ENCODE data around the gene RRP9.

The RRP9 gene

DNA sequence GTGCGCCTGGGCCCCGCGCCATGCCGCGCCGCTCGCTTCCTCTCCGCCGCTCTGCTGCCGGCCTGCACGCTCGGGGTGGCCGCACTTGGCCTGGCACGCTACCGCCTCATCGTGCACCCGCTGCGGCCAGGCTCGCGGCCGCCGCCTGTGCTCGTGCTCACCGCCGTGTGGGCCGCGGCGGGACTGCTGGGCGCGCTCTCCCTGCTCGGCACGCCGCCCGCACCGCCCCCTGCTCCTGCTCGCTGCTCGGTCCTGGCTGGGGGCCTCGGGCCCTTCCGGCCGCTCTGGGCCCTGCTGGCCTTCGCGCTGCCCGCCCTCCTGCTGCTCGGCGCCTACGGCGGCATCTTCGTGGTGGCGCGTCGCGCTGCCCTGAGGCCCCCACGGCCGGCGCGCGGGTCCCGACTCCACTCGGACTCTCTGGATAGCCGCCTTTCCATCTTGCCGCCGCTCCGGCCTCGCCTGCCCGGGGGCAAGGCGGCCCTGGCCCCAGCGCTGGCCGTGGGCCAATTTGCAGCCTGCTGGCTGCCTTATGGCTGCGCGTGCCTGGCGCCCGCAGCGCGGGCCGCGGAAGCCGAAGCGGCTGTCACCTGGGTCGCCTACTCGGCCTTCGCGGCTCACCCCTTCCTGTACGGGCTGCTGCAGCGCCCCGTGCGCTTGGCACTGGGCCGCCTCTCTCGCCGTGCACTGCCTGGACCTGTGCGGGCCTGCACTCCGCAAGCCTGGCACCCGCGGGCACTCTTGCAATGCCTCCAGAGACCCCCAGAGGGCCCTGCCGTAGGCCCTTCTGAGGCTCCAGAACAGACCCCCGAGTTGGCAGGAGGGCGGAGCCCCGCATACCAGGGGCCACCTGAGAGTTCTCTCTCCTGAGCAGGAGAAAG is 14.4 kb upstream of the RRP9 start:
- H3K36me3 ChIP-seq (ENCODE audit: control insufficient read depth, low read length), result no peaks in the 10 kb centered on the region
- H3K27ac ChIP-seq (ENCODE audit: low read depth, low read length), result no peak overlapping the region
- no peak overlapping the region for H3K4me3 ChIP-seq (ENCODE audit: low read length)
- H3K27me3 ChIP-seq (ENCODE audit: control insufficient read depth, low read length), result peaks cover 10% of the 10 kb centered on the region; the same call in 1 of the 2 replicates
- no peak overlapping the region for H3K4me2 ChIP-seq (ENCODE audit: low read length)
- no peaks in the 10 kb centered on the region for H3K9me2 ChIP-seq (replicated peaks; ENCODE audit: control insufficient read depth, low read length)
- no peaks in the 10 kb centered on the region for H3K4me1 ChIP-seq (ENCODE audit: control insufficient read depth, low read length)
- H4K20me1 ChIP-seq (ENCODE audit: control insufficient read depth, insufficient read depth, low read depth, low read length), result no peaks in the 10 kb centered on the region
- no peaks in the 10 kb centered on the region for H3K9me3 ChIP-seq (ENCODE audit: control insufficient read depth, insufficient read depth, low read length)
- TF ChIP-seq, protein P1, sequence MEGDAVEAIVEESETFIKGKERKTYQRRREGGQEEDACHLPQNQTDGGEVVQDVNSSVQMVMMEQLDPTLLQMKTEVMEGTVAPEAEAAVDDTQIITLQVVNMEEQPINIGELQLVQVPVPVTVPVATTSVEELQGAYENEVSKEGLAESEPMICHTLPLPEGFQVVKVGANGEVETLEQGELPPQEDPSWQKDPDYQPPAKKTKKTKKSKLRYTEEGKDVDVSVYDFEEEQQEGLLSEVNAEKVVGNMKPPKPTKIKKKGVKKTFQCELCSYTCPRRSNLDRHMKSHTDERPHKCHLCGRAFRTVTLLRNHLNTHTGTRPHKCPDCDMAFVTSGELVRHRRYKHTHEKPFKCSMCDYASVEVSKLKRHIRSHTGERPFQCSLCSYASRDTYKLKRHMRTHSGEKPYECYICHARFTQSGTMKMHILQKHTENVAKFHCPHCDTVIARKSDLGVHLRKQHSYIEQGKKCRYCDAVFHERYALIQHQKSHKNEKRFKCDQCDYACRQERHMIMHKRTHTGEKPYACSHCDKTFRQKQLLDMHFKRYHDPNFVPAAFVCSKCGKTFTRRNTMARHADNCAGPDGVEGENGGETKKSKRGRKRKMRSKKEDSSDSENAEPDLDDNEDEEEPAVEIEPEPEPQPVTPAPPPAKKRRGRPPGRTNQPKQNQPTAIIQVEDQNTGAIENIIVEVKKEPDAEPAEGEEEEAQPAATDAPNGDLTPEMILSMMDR (IDR thresholded peaks at IDR 0.05; ENCODE audit: low read depth, low read length, poor library complexity, severe bottlenecking), result peak; percentile 59
- no peak for TF ChIP-seq EZH2phosphoT487 (IDR thresholded peaks at IDR 0.05; ENCODE audit: borderline replicate concordance, low read length)
- H3F3A ChIP-seq (ENCODE audit: control insufficient read depth, insufficient read depth), result no peaks in the 10 kb centered on the region
- no peaks in the 10 kb centered on the region for H3K79me2 ChIP-seq (ENCODE audit: control insufficient read depth, low read length)

DNA sequence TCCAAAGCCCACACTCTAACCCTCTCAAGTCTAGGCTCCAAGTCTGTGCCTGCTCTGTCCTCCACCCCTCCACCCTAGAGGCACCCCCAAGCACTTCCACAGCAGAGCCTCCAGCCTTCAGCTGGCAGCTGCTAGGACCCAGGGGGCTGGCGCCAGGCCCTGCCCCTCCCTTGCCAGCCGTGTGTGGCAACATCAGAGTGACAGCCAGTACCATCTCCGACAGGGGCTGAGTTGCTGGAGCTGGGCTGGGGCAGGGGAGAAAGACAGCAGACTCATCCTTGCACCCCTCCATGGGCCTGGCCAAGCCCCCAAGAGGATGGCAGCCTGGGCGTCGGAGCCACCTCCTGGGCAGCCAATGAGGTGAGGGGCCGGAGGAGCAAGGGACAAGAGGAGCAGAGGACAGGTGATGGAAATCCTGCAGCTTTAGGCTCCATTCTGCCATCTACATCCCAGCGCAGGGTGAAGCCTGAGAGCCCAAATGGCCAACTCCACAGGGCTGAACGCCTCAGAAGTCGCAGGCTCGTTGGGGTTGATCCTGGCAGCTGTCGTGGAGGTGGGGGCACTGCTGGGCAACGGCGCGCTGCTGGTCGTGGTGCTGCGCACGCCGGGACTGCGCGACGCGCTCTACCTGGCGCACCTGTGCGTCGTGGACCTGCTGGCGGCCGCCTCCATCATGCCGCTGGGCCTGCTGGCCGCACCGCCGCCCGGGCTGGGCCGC is 13.6 kb upstream of the RRP9 start, which contains the start of gene GPR62:
Gene GPR62 (plus strand): TSS at position 207 of the 718 bp plus-strand sequence. CDS start 272 bp downstream, at position 479.
- Histone ChIP-seq H3K27me3 (ENCODE audit: control insufficient read depth, low read length) (peaks cover 10% of the 10 kb centered on the region; the same call in 1 of the 2 replicates), H3F3A (ENCODE audit: control insufficient read depth, insufficient read depth) (no peaks in the 10 kb centered on the region), H3K27ac (ENCODE audit: low read depth, low read length) (no peak within 1 kb of the TSS), H4K20me1 (ENCODE audit: control insufficient read depth, insufficient read depth, low read depth, low read length) (no peaks in the 10 kb centered on the region), H3K9me2 (replicated peaks; ENCODE audit: control insufficient read depth, low read length) (no peaks in the 10 kb centered on the region), H3K4me2 (ENCODE audit: low read length) (no peak within 1 kb of the TSS), H3K79me2 (ENCODE audit: control insufficient read depth, low read length) (no peaks in the 10 kb centered on the region), H3K9me3 (ENCODE audit: control insufficient read depth, insufficient read depth, low read length) (no peaks in the 10 kb centered on the region), H3K4me1 (ENCODE audit: control insufficient read depth, low read length) (no peaks in the 10 kb centered on the region), H3K4me3 (ENCODE audit: low read length) (no peak within 1 kb of the TSS), H3K36me3 (ENCODE audit: control insufficient read depth, low read length) (no peaks in the 10 kb centered on the region)
- no peak for TF ChIP-seq EZH2phosphoT487 (IDR thresholded peaks at IDR 0.05; ENCODE audit: borderline replicate concordance, low read length)
- TF ChIP-seq, protein P1 (IDR thresholded peaks at IDR 0.05; ENCODE audit: low read depth, low read length, poor library complexity, severe bottlenecking), result no peak

DNA sequence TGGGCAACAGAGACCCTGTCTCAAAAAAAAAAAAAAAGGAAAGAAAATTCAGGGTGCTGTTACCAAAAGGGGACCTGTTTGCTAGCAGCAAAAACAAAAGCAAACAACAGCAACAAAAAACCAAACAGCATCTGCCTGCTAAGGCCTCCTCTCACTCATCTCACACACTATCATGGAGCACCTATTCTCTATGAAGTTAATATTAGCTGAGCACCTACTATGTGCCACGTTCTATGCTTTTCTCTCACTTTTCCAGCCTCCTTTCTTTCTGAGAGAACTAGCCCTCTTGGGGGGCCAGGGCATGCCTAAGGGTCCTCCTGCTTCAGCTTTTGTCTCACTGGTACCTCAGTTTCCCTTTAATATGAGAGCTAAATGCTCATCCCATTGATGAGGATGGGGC is 13.0 kb upstream of the RRP9 start:
- no peaks in the 10 kb centered on the region for H3K9me3 ChIP-seq (ENCODE audit: control insufficient read depth, insufficient read depth, low read length)
- H3K4me1 ChIP-seq (ENCODE audit: control insufficient read depth, low read length), result no peaks in the 10 kb centered on the region
- no peaks in the 10 kb centered on the region for H3K36me3 ChIP-seq (ENCODE audit: control insufficient read depth, low read length)
- H3K79me2 ChIP-seq (ENCODE audit: control insufficient read depth, low read length), result no peaks in the 10 kb centered on the region
- H3K27me3 ChIP-seq (ENCODE audit: control insufficient read depth, low read length), result peaks cover 10% of the 10 kb centered on the region; the same call in 1 of the 2 replicates
- TF ChIP-seq, protein P1 (IDR thresholded peaks at IDR 0.05; ENCODE audit: low read depth, low read length, poor library complexity, severe bottlenecking), result no peak
- TF ChIP-seq EZH2phosphoT487 (IDR thresholded peaks at IDR 0.05; ENCODE audit: borderline replicate concordance, low read length), result no peak
- no peaks in the 10 kb centered on the region for H4K20me1 ChIP-seq (ENCODE audit: control insufficient read depth, insufficient read depth, low read depth, low read length)
- H3K4me2 ChIP-seq (ENCODE audit: low read length), result no peak overlapping the region
- H3K4me3 ChIP-seq (ENCODE audit: low read length), result no peak overlapping the region
- no peaks in the 10 kb centered on the region for H3K9me2 ChIP-seq (replicated peaks; ENCODE audit: control insufficient read depth, low read length)
- no peak overlapping the region for H3K27ac ChIP-seq (ENCODE audit: low read depth, low read length)
- H3F3A ChIP-seq (ENCODE audit: control insufficient read depth, insufficient read depth), result no peaks in the 10 kb centered on the region
